Measurements from ENCODE around the gene COL8A2.

Gene COL8A2

GRCh38 chr1:36134031-36134430, 9.0 kb upstream of the COL8A2 start:
- peaks cover 16% of the 10 kb centered on the region for H3K36me3 ChIP-seq (ENCODE audit: low read depth)
- no peaks in the 10 kb centered on the region for H3K27me3 ChIP-seq (ENCODE audit: insufficient read depth, poor library complexity, severe bottlenecking)
- ATAC-seq (ENCODE audit: low read depth) (no peak), DNase-seq (ENCODE audit: low spot score) (no peak)
- no peaks in the 10 kb centered on the region for H3K9me3 ChIP-seq (ENCODE audit: severe bottlenecking)
- TF ChIP-seq CTCF (IDR thresholded peaks at IDR 0.05; ENCODE audit: poor library complexity, severe bottlenecking) = no peak
- H3K27ac ChIP-seq (ENCODE audit: poor library complexity, severe bottlenecking) = peak overlapping the region; percentile 76
- no peak overlapping the region for H3K4me3 ChIP-seq (ENCODE audit: severe bottlenecking)
- peaks cover 34% of the 10 kb centered on the region for H3K4me1 ChIP-seq (ENCODE audit: insufficient read depth, poor library complexity, severe bottlenecking)

GRCh38 chr1:36133484-36133883, 8.5 kb upstream of the COL8A2 start:
- Histone ChIP-seq H3K9me3 (ENCODE audit: severe bottlenecking) (no peaks in the 10 kb centered on the region), H3K4me1 (ENCODE audit: insufficient read depth, poor library complexity, severe bottlenecking) (peaks cover 34% of the 10 kb centered on the region), H3K4me3 (ENCODE audit: severe bottlenecking) (no peak overlapping the region), H3K27ac (ENCODE audit: poor library complexity, severe bottlenecking) (peak overlapping the region; percentile 76), H3K27me3 (ENCODE audit: insufficient read depth, poor library complexity, severe bottlenecking) (no peaks in the 10 kb centered on the region), H3K36me3 (ENCODE audit: low read depth) (peaks cover 13% of the 10 kb centered on the region)
- DNase-seq (ENCODE audit: low spot score) (peak; percentile 92), ATAC-seq (ENCODE audit: low read depth) (peak; percentile 69)
- TF ChIP-seq CTCF (IDR thresholded peaks at IDR 0.05; ENCODE audit: poor library complexity, severe bottlenecking) = no peak

- Histone ChIP-seq H3K4me3 (ENCODE audit: severe bottlenecking) (no peak overlapping the region), H3K27me3 (ENCODE audit: insufficient read depth, poor library complexity, severe bottlenecking) (no peaks in the 10 kb centered on the region), H3K4me1 (ENCODE audit: insufficient read depth, poor library complexity, severe bottlenecking) (peaks cover 34% of the 10 kb centered on the region), H3K27ac (ENCODE audit: poor library complexity, severe bottlenecking) (no peak overlapping the region), H3K9me3 (ENCODE audit: severe bottlenecking) (no peaks in the 10 kb centered on the region), H3K36me3 (ENCODE audit: low read depth) (peaks cover 4% of the 10 kb centered on the region)
- no peak for TF ChIP-seq CTCF (IDR thresholded peaks at IDR 0.05; ENCODE audit: poor library complexity, severe bottlenecking)
- ATAC-seq (ENCODE audit: low read depth) (no peak), DNase-seq (ENCODE audit: low spot score) (no peak)
Measured at GRCh38 chr1:36132029-36132428, 7.0 kb upstream of the COL8A2 start.

GRCh38 chr1:36128905-36129206, 3.8 kb upstream of the COL8A2 start:
- H3K9me3 ChIP-seq (ENCODE audit: severe bottlenecking) = no peaks in the 10 kb centered on the region
- TF ChIP-seq CTCF (IDR thresholded peaks at IDR 0.05; ENCODE audit: poor library complexity, severe bottlenecking) = no peak
- no peak for ATAC-seq (ENCODE audit: low read depth)
- no peaks in the 10 kb centered on the region for H3K36me3 ChIP-seq (ENCODE audit: low read depth)
- DNase-seq (ENCODE audit: low spot score) = no peak
- peaks cover 6% of the 10 kb centered on the region for H3K4me1 ChIP-seq (ENCODE audit: insufficient read depth, poor library complexity, severe bottlenecking)
- H3K27ac ChIP-seq (ENCODE audit: poor library complexity, severe bottlenecking) = no peak overlapping the region
- H3K4me3 ChIP-seq (ENCODE audit: severe bottlenecking) = no peak overlapping the region
- H3K27me3 ChIP-seq (ENCODE audit: insufficient read depth, poor library complexity, severe bottlenecking) = peaks cover 3% of the 10 kb centered on the region

GRCh38 chr1:36128126-36128904, 3.3 kb upstream of the COL8A2 start:
- Histone ChIP-seq H3K4me3 (ENCODE audit: severe bottlenecking) (no peak overlapping the region), H3K27ac (ENCODE audit: poor library complexity, severe bottlenecking) (no peak overlapping the region), H3K36me3 (ENCODE audit: low read depth) (no peaks in the 10 kb centered on the region), H3K4me1 (ENCODE audit: insufficient read depth, poor library complexity, severe bottlenecking) (peaks cover 1% of the 10 kb centered on the region), H3K27me3 (ENCODE audit: insufficient read depth, poor library complexity, severe bottlenecking) (peaks cover 3% of the 10 kb centered on the region), H3K9me3 (ENCODE audit: severe bottlenecking) (no peaks in the 10 kb centered on the region)
- TF ChIP-seq CTCF (IDR thresholded peaks at IDR 0.05; ENCODE audit: poor library complexity, severe bottlenecking) = no peak
- ATAC-seq (ENCODE audit: low read depth) (no peak; the same call in 2 of the 3 replicates), DNase-seq (ENCODE audit: low spot score) (no peak)

All from RWPE2 (cell line).